Naive thymus-derived CD4-positive, alpha-beta T cell (primary cell): ENCODE results near the gene CCDC148. TPM values are rescaled to one million over a fixed set of nuclear protein-coding genes. Genes with fewer than 3 reads are reported as not detected.
"Not testable (repeated sequence)": the region's sequence is repeated elsewhere in the genome, so short reads cannot be mapped to it uniquely, and the experiment has no call there.

Experiments
- ATAC-seq: fragments of 150-1000 bp; cut with Tn5 transposase; 2 replicates; pipeline ENCODE4 v1.10.0; 2021; ENCODE audit warnings: mild to moderate bottlenecking, moderate library complexity
- CTCF ChIA-PET: fragments of 350-600 bp; sonication (Branson Sonifier 250); formaldehyde crosslinking; loops from one replicate; lab custom pipeline; 2021; ENCODE audit warnings: antibody characterized with exemption; lab: Charles Lee
- POLR2A ChIA-PET: fragments of 350-600 bp; sonication (Branson Sonifier 250); formaldehyde crosslinking; loops from one replicate; lab custom pipeline; 2021; ENCODE audit warnings: antibody characterized with exemption, inconsistent platforms; lab: Charles Lee
- DNase-seq, 9 donors: peaks; one replicate each; pipeline versions ENCODE4 v3.0.0 to v3.0.0-alpha.2; 2020 to 2022; ENCODE audit warnings: mixed read lengths in 1 of 9
- H3K27ac ChIP-seq: one replicate; pipeline ENCODE4 v1.7.0; 2013; ENCODE audit warnings: mild to moderate bottlenecking, low read depth, low read length, moderate library complexity
- H3K27me3 ChIP-seq, 2 donors: one replicate each; pipeline ENCODE4 v1.7.0; 2013; ENCODE audit warnings: low read length in 2 of 2, mild to moderate bottlenecking in 2 of 2, moderate library complexity in 2 of 2; ENCODE audit not compliant: control insufficient read depth in 2 of 2, insufficient read depth in 2 of 2
- H3K36me3 ChIP-seq, 3 experiments: 1 replicate in 2 of 3; 2 replicates in 1 of 3; pipeline ENCODE4 v1.7.0; 2013; ENCODE audit warnings: low read length in 3 of 3, mild to moderate bottlenecking in 3 of 3, moderate library complexity in 1 of 3; ENCODE audit not compliant: insufficient read depth in 3 of 3, control insufficient read depth in 2 of 3
- H3K4me1 ChIP-seq, 2 donors: one replicate each; pipeline ENCODE4 v1.7.0; 2013; ENCODE audit warnings: low read length in 2 of 2, mild to moderate bottlenecking in 2 of 2, moderate library complexity in 1 of 2; ENCODE audit not compliant: control insufficient read depth in 2 of 2, insufficient read depth in 2 of 2
- H3K4me3 ChIP-seq: 2 replicates; pipeline ENCODE4 v1.7.0; 2013; ENCODE audit warnings: mild to moderate bottlenecking, low read length
- H3K9me3 ChIP-seq, 3 experiments: 1 replicate in 2 of 3; 2 replicates in 1 of 3; pipeline ENCODE4 v1.7.0; 2013; ENCODE audit warnings: low read length in 3 of 3; ENCODE audit not compliant: control insufficient read depth in 2 of 3
- H3K27ac Mint-ChIP-seq, 9 donors: one replicate each; pipeline ENCODE4 v1.8.0; 2020 to 2022; ENCODE audit warnings: mixed read lengths in 9 of 9, mild to moderate bottlenecking in 8 of 9, moderate library complexity in 5 of 9, inconsistent platforms in 2 of 9
- H3K27me3 Mint-ChIP-seq, 5 donors: one replicate each; pipeline ENCODE4 v1.8.0; 2021 to 2022; ENCODE audit warnings: mixed read lengths in 5 of 5, mild to moderate bottlenecking in 1 of 5
- H3K36me3 Mint-ChIP-seq, 5 donors: one replicate each; pipeline ENCODE4 v1.8.0; 2020 to 2022; ENCODE audit warnings: mixed read lengths in 5 of 5, mild to moderate bottlenecking in 3 of 5, inconsistent platforms in 1 of 5
- H3K4me1 Mint-ChIP-seq, 7 donors: one replicate each; pipeline ENCODE4 v1.8.0; 2020 to 2022; ENCODE audit warnings: mixed read lengths in 7 of 7, mild to moderate bottlenecking in 3 of 7, inconsistent platforms in 1 of 7
- H3K4me3 Mint-ChIP-seq, 10 donors: one replicate each; pipeline ENCODE4 v1.8.0; 2020 to 2022; ENCODE audit warnings: mild to moderate bottlenecking in 10 of 10, mixed read lengths in 10 of 10, moderate library complexity in 6 of 10, inconsistent platforms in 2 of 10
- H3K9me3 Mint-ChIP-seq, 11 donors: one replicate each; pipeline ENCODE4 v1.8.0; 2020 to 2022; ENCODE audit warnings: mixed read lengths in 11 of 11, mild to moderate bottlenecking in 4 of 11, inconsistent platforms in 1 of 11, moderate library complexity in 1 of 11
- intact Hi-C, 2 donors: fragments of 100-400 bp; cut with micrococcal nuclease; formaldehyde crosslinking; loops; one replicate each; pipeline ENCODE4 v1.15.1; 2023
- polyA plus RNA-seq, 2 donors: library from polyadenylated mRNA; unstranded; fragments of 300-500 nt; fragmentation: Illumina TruSeq; gene quantifications; one replicate each; pipeline ENCODE4 v1.2.3, GENCODE V29; 2021
- total RNA-seq, 6 experiments: library from RNA in 5 of 6; stranded (reverse) in 5 of 6; gene quantifications; 1 replicate in 5 of 6; 2 replicates in 1 of 6; pipeline ENCODE4 v1.2.3 and lab custom pipeline; 2021 to 2026

Gene CCDC148
- total and polyA plus RNA-seq, 7 experiments from 2014 or later: 0.14 to 0.54 TPM; not detected in 5

DNA sequence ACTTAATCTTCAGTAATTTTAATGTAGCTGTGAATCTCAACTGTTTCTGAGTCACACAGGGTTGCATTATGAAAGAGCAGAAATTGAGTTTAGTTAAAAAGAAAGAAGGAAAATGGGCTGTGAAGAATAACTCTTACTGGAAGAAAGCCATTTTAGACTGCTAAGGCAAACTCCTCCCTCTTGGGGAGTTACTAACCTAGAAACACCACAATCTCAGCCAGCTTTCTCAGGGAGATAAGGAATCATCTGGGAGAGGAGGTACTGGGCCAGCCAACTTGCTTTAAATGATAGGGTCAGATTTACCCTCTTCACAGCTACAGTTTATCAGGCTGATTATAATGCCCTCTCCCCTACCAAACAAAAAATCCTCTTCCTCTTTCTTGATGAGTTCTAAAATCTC lies 119.5 kb downstream of the CCDC148 start:
- POLR2A ChIA-PET: no interaction called here
- no peak for DNase-seq
- CTCF ChIA-PET: no interaction called here
- no peak overlapping the region for H3K4me3 ChIP-seq
- Mint-ChIP-seq H3K4me1 (no peaks in the 10 kb centered on the region), H3K27ac (no peak overlapping the region), H3K9me3 (peaks cover 0 to 18% (median 9%) of the 10 kb centered on the region in 11 donors), H3K36me3 (no peaks in the 10 kb centered on the region), H3K27me3 (peaks cover 0 to 30% (median 18%) of the 10 kb centered on the region in 5 donors), H3K4me3 (no peak overlapping the region)
- ATAC-seq: no peak
- no peaks in the 10 kb centered on the region for H3K27me3 ChIP-seq
- H3K9me3 ChIP-seq: no peaks in the 10 kb centered on the region
- H3K4me1 ChIP-seq: no peaks in the 10 kb centered on the region
- intact Hi-C loops: no loop called here
- no peaks in the 10 kb centered on the region for H3K36me3 ChIP-seq
- no peak overlapping the region for H3K27ac ChIP-seq

DNA sequence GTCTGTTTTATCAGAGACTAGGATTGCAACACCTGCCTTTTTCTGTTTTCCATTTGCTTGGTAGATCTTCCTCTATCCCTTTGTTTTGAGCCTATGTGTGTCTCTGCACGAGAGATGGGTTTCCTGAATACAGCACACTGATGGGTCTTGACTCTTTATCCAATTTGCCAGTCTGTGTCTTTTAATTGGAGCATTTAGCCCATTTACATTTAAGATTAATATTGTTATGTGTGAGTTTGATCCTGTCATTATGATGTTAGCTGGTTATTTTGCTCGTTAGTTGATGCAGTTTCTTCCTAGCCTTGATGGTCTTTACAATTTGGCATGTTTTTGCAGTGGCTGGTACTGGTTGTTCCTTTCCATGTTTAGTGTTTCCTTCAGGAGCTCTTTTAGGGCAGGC lies 124.8 kb downstream of the CCDC148 start:
- H3K4me3 ChIP-seq, H3K36me3 ChIP-seq, POLR2A ChIA-PET, H3K27me3 ChIP-seq, H3K4me1 Mint-ChIP-seq, CTCF ChIA-PET, H3K36me3 Mint-ChIP-seq, ATAC-seq, H3K27ac Mint-ChIP-seq, H3K9me3 ChIP-seq, intact Hi-C loops, H3K27ac ChIP-seq, H3K4me3 Mint-ChIP-seq, DNase-seq, H3K4me1 ChIP-seq: not testable (repeated sequence)
- peaks cover 3 to 39% (median 17%) of the 10 kb centered on the region in 11 donors for H3K9me3 Mint-ChIP-seq
- H3K27me3 Mint-ChIP-seq: peaks cover 0 to 23% (median 17%) of the 10 kb centered on the region in 5 donors

DNA sequence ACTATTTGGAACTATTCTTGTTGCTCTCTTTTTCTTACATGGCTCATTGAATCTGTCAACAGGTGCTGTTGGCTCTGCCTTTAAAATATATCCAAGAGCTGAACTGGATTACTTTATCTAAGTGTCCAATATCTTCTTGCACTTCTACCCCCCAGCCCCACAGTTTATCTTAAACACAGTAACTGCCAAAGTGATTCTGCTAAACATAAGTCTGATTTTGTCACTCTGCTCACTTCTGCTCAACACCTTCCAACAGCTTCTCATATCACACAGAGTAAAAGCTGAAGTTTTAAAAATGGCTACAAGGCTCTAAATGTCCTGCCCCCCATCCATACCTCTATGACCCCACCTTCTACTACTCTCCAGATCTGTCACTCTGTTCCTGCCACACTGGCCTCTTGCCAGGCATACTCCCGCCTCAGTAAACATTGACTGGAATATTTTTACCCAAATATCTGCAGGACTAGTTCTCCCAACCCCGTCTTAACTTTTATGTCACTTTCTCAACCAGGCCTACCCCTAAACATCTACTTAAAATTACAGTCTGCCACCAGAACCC lies 130.7 kb downstream of the CCDC148 start:
- CTCF ChIA-PET: no interaction called here
- no peaks in the 10 kb centered on the region for H3K4me1 Mint-ChIP-seq
- H3K9me3 Mint-ChIP-seq: peaks cover 0 to 12% (median 4%) of the 10 kb centered on the region in 11 donors

DNA sequence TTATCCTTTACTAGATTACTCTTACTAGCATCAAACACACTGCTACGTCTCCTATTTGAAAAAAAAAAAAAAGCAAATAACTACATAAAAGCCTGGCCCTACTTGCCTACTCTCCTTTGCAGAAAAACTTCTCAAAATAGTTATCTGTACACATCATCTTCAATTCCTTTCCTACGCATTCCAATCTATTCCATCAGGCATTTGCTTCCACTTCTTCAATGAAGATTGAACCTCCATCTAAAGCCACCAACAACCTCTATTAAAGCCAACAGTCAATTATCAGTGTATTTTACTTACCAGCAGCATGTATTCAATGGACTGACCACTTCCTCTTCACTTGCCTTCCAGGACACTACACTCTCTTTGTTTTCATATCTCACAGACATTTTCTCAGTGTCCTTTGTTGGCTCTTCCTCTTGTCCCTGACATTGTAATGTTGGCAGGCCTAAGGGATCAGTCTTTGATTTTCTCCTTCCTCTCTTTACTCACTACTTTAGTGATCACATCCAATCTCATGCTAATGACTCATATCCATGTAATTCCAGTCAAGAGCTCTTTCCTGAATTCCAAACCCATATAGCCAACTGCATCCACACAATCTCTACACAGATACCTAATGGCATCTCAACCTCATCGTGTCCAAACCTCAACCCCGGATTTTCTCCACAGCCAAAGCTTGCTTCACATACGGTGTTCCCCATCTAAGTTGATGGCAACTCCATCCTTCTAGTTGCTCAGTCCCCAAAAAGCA lies 131.3 kb downstream of the CCDC148 start:
- intact Hi-C loops: no loop called here
- Mint-ChIP-seq H3K9me3 (peaks cover 0 to 8% (median 3%) of the 10 kb centered on the region in 11 donors), H3K36me3 (no peaks in the 10 kb centered on the region), H3K27ac (no peak overlapping the region), H3K27me3 (no peaks in the 10 kb centered on the region), H3K4me1 (no peaks in the 10 kb centered on the region), H3K4me3 (no peak overlapping the region)
- ChIA-PET CTCF (no interaction called here), POLR2A (no interaction called here)
- H3K27ac ChIP-seq: no peak overlapping the region
- DNase-seq (no peak), ATAC-seq (no peak)
- no peak overlapping the region for H3K4me3 ChIP-seq
- H3K36me3 ChIP-seq: no peaks in the 10 kb centered on the region
- no peaks in the 10 kb centered on the region for H3K9me3 ChIP-seq
- no peaks in the 10 kb centered on the region for H3K4me1 ChIP-seq
- H3K27me3 ChIP-seq: no peaks in the 10 kb centered on the region

More for the DNA sequence above, 130.7 kb downstream of the CCDC148 start:
- Histone ChIP-seq H3K4me1 (no peaks in the 10 kb centered on the region), H3K9me3 (no peaks in the 10 kb centered on the region), H3K36me3 (no peaks in the 10 kb centered on the region), H3K27ac (no peak overlapping the region), H3K4me3 (no peak overlapping the region), H3K27me3 (no peaks in the 10 kb centered on the region)
- POLR2A ChIA-PET: no interaction called here
- Mint-ChIP-seq H3K27ac (no peak overlapping the region), H3K4me3 (no peak overlapping the region), H3K27me3 (no peaks in the 10 kb centered on the region), H3K36me3 (peaks cover 0 to under 1% (median 0%) of the 10 kb centered on the region in 5 donors)
- ATAC-seq: no peak
- DNase-seq: no peak
- intact Hi-C loops: no loop called here

DNA sequence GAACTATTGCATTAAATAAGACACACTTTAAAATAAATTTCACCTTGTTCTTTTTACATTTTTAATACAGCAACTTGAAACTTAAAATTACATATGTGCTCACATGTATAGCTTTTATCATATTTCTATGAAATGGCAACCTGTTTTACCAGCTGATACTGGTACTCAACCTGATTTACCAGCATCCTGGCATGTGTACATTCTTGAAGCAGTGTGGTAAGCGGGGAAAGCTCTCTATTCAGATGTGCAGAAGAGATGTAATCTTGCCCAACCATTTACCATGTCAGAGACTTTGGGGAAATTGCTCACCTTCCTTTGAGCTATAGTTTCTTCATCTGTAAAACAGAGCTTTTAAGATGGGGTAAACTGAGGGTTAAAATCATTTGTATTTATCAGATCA lies 133.2 kb downstream of the CCDC148 start:
- Histone ChIP-seq H3K27me3 (no peaks in the 10 kb centered on the region), H3K4me1 (no peaks in the 10 kb centered on the region), H3K4me3 (no peak overlapping the region), H3K27ac (no peak overlapping the region), H3K36me3 (no peaks in the 10 kb centered on the region), H3K9me3 (no peaks in the 10 kb centered on the region)
- Mint-ChIP-seq H3K36me3 (no peaks in the 10 kb centered on the region), H3K9me3 (peaks cover 0 to 8% (median 3%) of the 10 kb centered on the region in 11 donors), H3K27ac (no peak overlapping the region), H3K27me3 (no peaks in the 10 kb centered on the region), H3K4me1 (no peaks in the 10 kb centered on the region), H3K4me3 (no peak overlapping the region)
- ChIA-PET POLR2A (interaction anchor here (0.6 kb wide), 1 partner anchor 356 kb away, joined by 3 read pairs; no protein-coding TSS in a partner anchor), CTCF (no interaction called here)
- DNase-seq (no peak), ATAC-seq (no peak)
- intact Hi-C loops: no loop called here

DNA sequence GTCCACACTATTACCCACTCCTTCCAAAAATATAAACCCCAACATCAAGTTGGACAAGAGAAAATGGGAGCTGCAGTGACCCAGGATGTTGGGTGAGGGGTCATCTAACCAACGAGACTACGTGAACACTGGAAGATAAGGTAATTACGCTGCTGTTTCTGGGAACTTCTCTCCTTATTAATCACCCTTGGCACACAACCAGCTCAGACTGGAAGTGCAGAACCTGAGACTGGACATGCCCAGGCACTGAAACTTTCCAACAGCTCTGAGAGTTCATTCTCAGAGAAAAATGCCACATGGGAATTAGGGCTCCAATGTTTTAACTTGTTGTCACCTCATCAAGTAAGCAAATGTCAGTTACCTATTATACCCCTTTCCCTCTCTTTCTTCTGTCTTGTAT lies 135.3 kb downstream of the CCDC148 start:
- Mint-ChIP-seq H3K4me1 (peaks cover 0 to 9% (median 0%) of the 10 kb centered on the region in 7 donors), H3K36me3 (no peaks in the 10 kb centered on the region), H3K4me3 (no peak overlapping the region), H3K27me3 (peaks cover 0 to 4% (median 0%) of the 10 kb centered on the region in 5 donors), H3K27ac (no peak overlapping the region), H3K9me3 (no peaks in the 10 kb centered on the region)
- DNase-seq (no peak), ATAC-seq (no peak)
- no peaks in the 10 kb centered on the region for H3K27me3 ChIP-seq
- intact Hi-C loops: no loop called here
- H3K4me3 ChIP-seq: no peak overlapping the region
- no peaks in the 10 kb centered on the region for H3K4me1 ChIP-seq
- no peaks in the 10 kb centered on the region for H3K36me3 ChIP-seq
- no peaks in the 10 kb centered on the region for H3K9me3 ChIP-seq
- CTCF ChIA-PET: no interaction called here
- H3K27ac ChIP-seq: no peak overlapping the region
- POLR2A ChIA-PET: no interaction called here
